Progenitor cell of endocrine pancreas (in vitro differentiated cells): ENCODE results near the gene HSP90AA1. TPM values are rescaled to one million over a fixed set of nuclear protein-coding genes. Genes with fewer than 3 reads are reported as not detected.

ENCODE experiments used
- DNase-seq: peaks from one replicate; pipeline ENCODE4 v3.0.0; 2021; ENCODE audit warnings: low spot score; ENCODE audit not compliant: unreplicated experiment
- H3K27ac Mint-ChIP-seq: 2 replicates; pipeline ENCODE4 v1.8.0; 2021; ENCODE audit warnings: mild to moderate bottlenecking, moderate library complexity, mixed read lengths
- H3K27me3 Mint-ChIP-seq: 2 replicates; pipeline ENCODE4 v1.8.0; 2021; ENCODE audit warnings: mixed read lengths
- H3K36me3 Mint-ChIP-seq: 2 replicates; pipeline ENCODE4 v1.8.0; 2022; ENCODE audit warnings: mixed read lengths; ENCODE audit not compliant: insufficient read depth
- H3K4me1 Mint-ChIP-seq: 2 replicates; pipeline ENCODE4 v1.8.0; 2021; ENCODE audit warnings: low read depth, mixed read lengths
- H3K4me3 Mint-ChIP-seq: 2 replicates; pipeline ENCODE4 v1.8.0; 2021; ENCODE audit warnings: low read depth, mild to moderate bottlenecking, moderate library complexity, mixed read lengths
- H3K9me3 Mint-ChIP-seq: 2 replicates; pipeline ENCODE4 v1.8.0; 2021; ENCODE audit warnings: low read depth, mixed read lengths
- total RNA-seq: library from RNA; stranded (reverse); gene quantifications from 2 replicates; pipeline ENCODE4 v1.2.1, GENCODE V29; 2021
- TF ChIP-seq, protein P1 (sequence below): fragments of 200-600 bp; sonication (generic); IDR thresholded peaks from one replicate; pipeline ENCODE4 v1.5.0; 2021; ENCODE audit warnings: antibody characterized with exemption, mild to moderate bottlenecking; ENCODE audit not compliant: unreplicated experiment

Gene HSP90AA1
- total RNA-seq, 1 donor from 2014 or later = 811 TPM

DNA sequence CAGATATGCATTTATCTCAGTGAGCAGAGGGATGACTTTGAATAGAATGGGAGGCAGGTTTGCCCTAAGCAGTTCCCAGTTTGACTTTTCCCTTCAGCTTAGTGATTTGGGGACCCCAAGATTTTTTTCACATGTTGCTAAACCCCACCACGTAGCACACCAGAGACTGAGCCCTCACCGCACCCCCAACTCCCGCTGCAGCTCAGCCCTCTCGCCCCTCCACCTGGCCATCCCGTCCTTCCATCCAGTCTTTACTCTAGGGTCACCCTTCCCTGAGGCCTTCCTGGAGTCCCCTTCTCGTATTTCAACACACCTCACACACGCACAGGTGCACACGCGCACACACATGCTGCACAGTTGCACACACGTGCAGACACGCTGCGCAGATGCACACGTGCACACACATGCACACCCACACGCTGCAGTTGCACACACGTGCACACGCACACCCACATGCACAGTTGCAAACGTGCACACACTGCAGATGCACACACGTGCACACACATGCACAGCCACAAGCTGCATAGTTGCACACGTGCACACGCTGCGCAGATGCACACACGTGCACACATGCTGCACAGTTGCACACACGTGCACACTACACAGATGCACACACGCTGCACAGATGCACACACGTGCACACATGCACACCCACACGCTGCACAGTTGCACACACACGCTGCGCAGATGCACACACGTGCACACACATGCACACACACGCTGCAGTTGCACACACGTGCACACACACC lies 30.0 kb downstream of the HSP90AA1 start:
- no peaks in the 10 kb centered on the region for H3K9me3 Mint-ChIP-seq
- no peaks in the 10 kb centered on the region for H3K27me3 Mint-ChIP-seq
- TF ChIP-seq, protein P1, sequence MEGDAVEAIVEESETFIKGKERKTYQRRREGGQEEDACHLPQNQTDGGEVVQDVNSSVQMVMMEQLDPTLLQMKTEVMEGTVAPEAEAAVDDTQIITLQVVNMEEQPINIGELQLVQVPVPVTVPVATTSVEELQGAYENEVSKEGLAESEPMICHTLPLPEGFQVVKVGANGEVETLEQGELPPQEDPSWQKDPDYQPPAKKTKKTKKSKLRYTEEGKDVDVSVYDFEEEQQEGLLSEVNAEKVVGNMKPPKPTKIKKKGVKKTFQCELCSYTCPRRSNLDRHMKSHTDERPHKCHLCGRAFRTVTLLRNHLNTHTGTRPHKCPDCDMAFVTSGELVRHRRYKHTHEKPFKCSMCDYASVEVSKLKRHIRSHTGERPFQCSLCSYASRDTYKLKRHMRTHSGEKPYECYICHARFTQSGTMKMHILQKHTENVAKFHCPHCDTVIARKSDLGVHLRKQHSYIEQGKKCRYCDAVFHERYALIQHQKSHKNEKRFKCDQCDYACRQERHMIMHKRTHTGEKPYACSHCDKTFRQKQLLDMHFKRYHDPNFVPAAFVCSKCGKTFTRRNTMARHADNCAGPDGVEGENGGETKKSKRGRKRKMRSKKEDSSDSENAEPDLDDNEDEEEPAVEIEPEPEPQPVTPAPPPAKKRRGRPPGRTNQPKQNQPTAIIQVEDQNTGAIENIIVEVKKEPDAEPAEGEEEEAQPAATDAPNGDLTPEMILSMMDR = no peak
- H3K36me3 Mint-ChIP-seq = peaks cover 21% of the 10 kb centered on the region
- no peak overlapping the region for H3K4me3 Mint-ChIP-seq
- peak overlapping the region; percentile 67 for H3K27ac Mint-ChIP-seq
- H3K4me1 Mint-ChIP-seq = peaks cover 15% of the 10 kb centered on the region
- DNase-seq = no peak

DNA sequence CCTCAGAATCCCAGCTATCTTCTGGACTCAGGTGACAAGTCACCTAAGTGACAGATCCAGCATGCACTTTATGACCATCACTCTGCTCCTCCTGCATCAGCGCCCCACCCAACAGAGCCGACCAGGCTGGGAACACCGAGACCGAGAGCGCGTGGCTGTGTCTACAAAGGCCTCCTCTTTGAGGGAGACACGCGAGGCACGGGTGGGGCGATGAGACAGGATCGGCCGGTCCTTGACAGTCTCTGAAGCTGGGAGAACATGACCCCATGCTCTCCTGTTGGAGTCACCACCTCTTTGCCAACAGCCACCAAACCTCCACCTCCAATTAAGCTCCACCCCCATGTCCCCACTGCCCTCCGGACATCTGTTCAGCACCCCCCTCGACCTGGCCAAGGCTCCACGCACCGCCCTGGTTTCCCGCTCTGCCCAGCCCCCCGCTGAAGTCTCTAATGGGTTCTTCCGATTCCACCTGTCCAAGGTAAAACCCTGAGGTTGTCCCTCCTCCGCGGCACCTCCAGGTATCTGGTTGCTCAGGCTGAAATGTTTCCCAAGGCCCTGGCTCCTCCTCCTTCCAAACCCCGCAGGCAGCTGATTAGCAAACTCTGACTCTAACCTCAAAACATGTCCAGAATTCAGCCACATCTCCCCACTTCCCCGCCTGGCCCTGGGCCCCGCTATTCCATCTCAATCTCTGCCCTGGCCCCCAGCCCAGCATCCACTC lies 31.5 kb downstream of the HSP90AA1 start:
- TF ChIP-seq, protein P1 = no peak
- H3K27ac Mint-ChIP-seq = peak overlapping the region; percentile 93
- no peak for DNase-seq
- H3K4me3 Mint-ChIP-seq = no peak overlapping the region
- no peaks in the 10 kb centered on the region for H3K9me3 Mint-ChIP-seq
- no peaks in the 10 kb centered on the region for H3K27me3 Mint-ChIP-seq
- peaks cover 25% of the 10 kb centered on the region for H3K36me3 Mint-ChIP-seq
- H3K4me1 Mint-ChIP-seq = peaks cover 15% of the 10 kb centered on the region

DNA sequence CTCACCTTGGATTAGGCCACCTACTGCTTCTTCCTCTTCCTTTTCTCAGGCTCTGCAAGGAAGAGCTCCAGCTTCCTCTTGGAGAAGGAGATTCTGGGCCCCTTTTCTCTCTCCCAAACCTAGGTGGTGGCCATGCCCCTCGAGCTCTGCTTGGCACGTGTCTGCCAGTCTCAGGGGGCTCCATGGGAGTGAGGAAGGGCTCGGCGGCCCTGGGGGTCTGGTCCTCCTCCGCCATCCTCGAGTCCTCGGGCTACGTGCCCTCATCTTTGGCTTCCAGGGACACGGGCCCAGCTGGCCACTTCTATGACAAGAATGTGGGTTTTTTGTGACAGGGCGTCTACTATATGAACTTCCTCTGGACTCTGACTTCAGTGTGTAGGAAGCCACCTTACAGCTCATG lies 34.3 kb downstream of the HSP90AA1 start:
- Mint-ChIP-seq H3K36me3 (peaks cover 39% of the 10 kb centered on the region), H3K9me3 (no peaks in the 10 kb centered on the region), H3K27ac (no peak overlapping the region), H3K27me3 (no peaks in the 10 kb centered on the region), H3K4me1 (peaks cover 11% of the 10 kb centered on the region), H3K4me3 (no peak overlapping the region)
- no peak for DNase-seq
- TF ChIP-seq, protein P1 = no peak

DNA sequence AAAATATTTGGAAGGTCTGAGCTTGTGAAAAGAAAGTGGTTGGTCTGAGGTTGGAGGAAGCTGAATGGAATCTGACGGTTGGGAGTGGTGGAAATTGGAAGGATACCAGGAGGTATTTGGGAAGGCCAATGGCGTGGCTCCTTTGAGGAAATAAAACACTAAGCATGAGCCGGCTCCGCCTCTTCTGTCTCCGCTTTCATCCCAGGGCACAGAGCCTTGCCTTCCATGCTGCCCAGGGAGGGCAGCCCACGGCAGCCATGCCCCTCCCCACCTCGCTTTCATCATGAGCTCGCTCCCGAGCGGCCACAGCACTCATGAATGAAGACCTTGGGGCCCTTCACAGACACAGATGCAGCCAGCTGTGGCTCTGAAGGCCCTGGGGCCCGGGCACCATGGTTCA lies 36.2 kb downstream of the HSP90AA1 start:
- no peak overlapping the region for H3K4me3 Mint-ChIP-seq
- no peak overlapping the region for H3K27ac Mint-ChIP-seq
- H3K4me1 Mint-ChIP-seq = peaks cover 5% of the 10 kb centered on the region
- DNase-seq = no peak
- peaks cover 40% of the 10 kb centered on the region for H3K36me3 Mint-ChIP-seq
- no peaks in the 10 kb centered on the region for H3K9me3 Mint-ChIP-seq
- H3K27me3 Mint-ChIP-seq = no peaks in the 10 kb centered on the region
- TF ChIP-seq, protein P1 = no peak

DNA sequence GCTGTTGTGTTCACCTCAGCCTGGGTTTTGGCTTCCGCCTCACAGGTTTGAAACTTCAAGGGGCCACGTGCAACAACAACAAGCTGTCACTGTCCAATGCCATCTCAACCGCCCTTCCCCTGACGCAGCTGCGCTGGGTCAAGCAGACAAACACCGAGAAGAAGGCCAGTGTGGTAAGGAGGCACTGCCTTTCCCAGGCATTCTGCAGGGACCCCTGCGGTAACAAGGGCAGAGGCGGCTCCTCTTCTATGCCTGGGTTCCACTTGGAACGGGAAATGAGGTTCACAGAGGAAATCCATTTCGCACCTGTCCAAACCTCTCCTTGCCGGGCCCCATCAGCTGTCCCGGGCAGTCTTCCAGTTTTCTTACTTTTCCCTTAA lies 36.8 kb downstream of the HSP90AA1 start:
- TF ChIP-seq, protein P1 = no peak
- Mint-ChIP-seq H3K9me3 (no peaks in the 10 kb centered on the region), H3K27me3 (no peaks in the 10 kb centered on the region), H3K4me1 (peaks cover 1% of the 10 kb centered on the region), H3K36me3 (peaks cover 36% of the 10 kb centered on the region), H3K4me3 (no peak overlapping the region), H3K27ac (no peak overlapping the region)
- no peak for DNase-seq
